K562 (cell line): ENCODE data around the gene RAMACL. TPM values are rescaled to one million over a fixed set of nuclear protein-coding genes. Genes with fewer than 3 reads are reported as not detected.

Experiments used
- ATAC-seq: fragments of 200-7000 bp; cut with Tn5 transposase; 3 replicates; pipeline ENCODE4 v1.9.1; 2020; ENCODE audit warnings: moderate library complexity
- BruUV-seq: library from RNA; stranded (reverse); fragments of 400-500 nt; replicated peaks from 2 replicates; lab custom pipeline; 2021; lab: Mats Ljungman, UMichigan
- CTCF ChIA-PET: fragments of 300-600 bp; formaldehyde crosslinking; extraction: SDS; loops from one replicate; lab custom pipeline; 2021; ENCODE audit warnings: low intra/inter-chr PET ratio; lab: Yijun Ruan, JAX
- POLR2A ChIA-PET: fragments of 300-600, 350-650 bp; sonication (Branson Sonifier 250); formaldehyde crosslinking; extraction: SDS; loops from one replicate; lab custom pipeline; 2021; ENCODE audit warnings: antibody characterized with exemption, inconsistent platforms; lab: Yijun Ruan, JAX
- DNase-seq, 4 experiments: peaks; one replicate each; pipeline versions ENCODE4 v3.0.0 to v3.0.0-alpha.2; 2011 to 2018; ENCODE audit warnings: low spot score in 3 of 4, mixed read lengths in 3 of 4; ENCODE audit errors: extremely low read depth in 1 of 4
- FAIRE-seq: peaks from 2 replicates; lab custom pipeline; 2011; peaks lifted over from hg19 to GRCh38; lab: Jason Lieb, UNC
- H2AFZ ChIP-seq: 2 replicates; pipeline ENCODE4 v1.6.0; 2011; ENCODE audit warnings: low read depth, low read length, control low read depth, inconsistent platforms
- H3K27ac ChIP-seq: fragments of 200-600 bp; 3 replicates; pipeline ENCODE4 v1.8.0; 2011; ENCODE audit warnings: low read depth, mild to moderate bottlenecking, control low read depth, inconsistent platforms, low read length, moderate library complexity, mixed read lengths; ENCODE audit errors: extremely low read depth
- H3K27me3 ChIP-seq, 2 experiments: fragments of 300-600 bp in 1 of 2; 2 replicates in 1 of 2; 3 replicates in 1 of 2; pipeline versions ENCODE4 v1.6.0 to v1.8.0; 2011; ENCODE audit warnings: inconsistent platforms in 2 of 2, low read length in 2 of 2, mild to moderate bottlenecking in 1 of 2, mixed read lengths in 1 of 2, moderate library complexity in 1 of 2; ENCODE audit not compliant: control insufficient read depth in 2 of 2, insufficient read depth in 2 of 2
- H3K36me3 ChIP-seq: fragments of 300-600 bp; 3 replicates; pipeline ENCODE4 v1.8.0; 2011; ENCODE audit warnings: mild to moderate bottlenecking, low read length, inconsistent platforms; ENCODE audit not compliant: control insufficient read depth, insufficient read depth
- H3K4me1 ChIP-seq, 2 experiments: fragments of 200-600 bp in 1 of 2; replicated peaks in 1 of 2; 2 replicates in 1 of 2; 3 replicates in 1 of 2; pipeline versions ENCODE4 v1.5.1 to v1.8.0; 2011; ENCODE audit warnings: inconsistent platforms in 2 of 2, low read length in 2 of 2, mild to moderate bottlenecking in 1 of 2, mixed read lengths in 1 of 2, moderate library complexity in 1 of 2; ENCODE audit not compliant: control insufficient read depth in 2 of 2, insufficient read depth in 2 of 2
- H3K4me2 ChIP-seq: 2 replicates; pipeline ENCODE4 v1.6.1; 2011; ENCODE audit warnings: low read length, control low read depth, inconsistent platforms, mixed read lengths; ENCODE audit not compliant: insufficient read depth
- H3K4me3 ChIP-seq: fragments of 200-600 bp; sonication (generic), shearing (Covaris generic); 2 replicates; pipeline ENCODE4 v1.5.1; 2016; ENCODE audit warnings: control low read depth, inconsistent platforms
- H3K79me2 ChIP-seq: fragments of 200-600 bp; 3 replicates; pipeline ENCODE4 v1.8.0; 2011; ENCODE audit warnings: low read length, inconsistent platforms; ENCODE audit not compliant: control insufficient read depth, insufficient read depth
- H3K9ac ChIP-seq, 2 experiments: 2 replicates each; pipeline versions ENCODE4 v1.6.0 to v1.6.1; 2011; ENCODE audit warnings: low read depth in 2 of 2, low read length in 2 of 2, control low read depth in 1 of 2, inconsistent platforms in 1 of 2, mild to moderate bottlenecking in 1 of 2, mixed read lengths in 1 of 2; ENCODE audit not compliant: insufficient read depth in 1 of 2
- H3K9me1 ChIP-seq: one replicate; pipeline ENCODE4 v1.6.0; 2011; ENCODE audit warnings: inconsistent platforms, mild to moderate bottlenecking, low read length, moderate library complexity; ENCODE audit not compliant: control insufficient read depth, insufficient read depth
- H3K9me3 ChIP-seq: replicated peaks from 2 replicates; pipeline ENCODE4 v1.5.1; 2011; ENCODE audit warnings: low read depth, low read length, inconsistent platforms; ENCODE audit not compliant: control insufficient read depth, insufficient read depth
- H4K20me1 ChIP-seq: replicated peaks from 2 replicates; pipeline ENCODE4 v1.6.1; 2011; ENCODE audit warnings: low read length, inconsistent platforms, mixed read lengths; ENCODE audit not compliant: control insufficient read depth, insufficient read depth
- BCOR ChIP-seq: fragments of 450-650 bp; IDR thresholded peaks from 2 replicates; pipeline ENCODE4 v1.6.1; 2016
- EZH2 ChIP-seq: IDR thresholded peaks from 2 replicates; pipeline ENCODE4 v1.6.1; 2012; ENCODE audit warnings: low read depth, mild to moderate bottlenecking, inconsistent platforms, low read length, borderline replicate concordance
- FOXP1 ChIP-seq: sonication (generic); formaldehyde crosslinking; IDR thresholded peaks from 2 replicates; pipeline ENCODE4 v1.8.0; 2022; ENCODE audit warnings: mild to moderate bottlenecking, missing genetic modification reagents
- MCM2 ChIP-seq: fragments of 450-650 bp; IDR thresholded peaks from 2 replicates; pipeline ENCODE4 v1.6.1; 2017; ENCODE audit warnings: low read depth, mild to moderate bottlenecking
- RBM34 ChIP-seq: fragments of 200-400 bp; formaldehyde crosslinking; IDR thresholded peaks from 2 replicates; pipeline ENCODE4 v1.6.1; 2018; ENCODE audit warnings: low read length, borderline replicate concordance; ENCODE audit not compliant: insufficient read depth
- U2AF2 ChIP-seq: fragments of 200-400 bp; formaldehyde crosslinking; optimal IDR thresholded peaks from 2 replicates; pipeline ENCODE3; 2017; ENCODE audit warnings: low read depth, mild to moderate bottlenecking, low read length
- ZNF695 ChIP-seq: fragments of 450-650 bp; formaldehyde crosslinking; IDR thresholded peaks from 2 replicates; pipeline ENCODE4 v1.4.0; 2020; ENCODE audit warnings: mild to moderate bottlenecking, moderate library complexity
- ZNF717 ChIP-seq: fragments of 250-450 bp; sonication (Bioruptor Pico); IDR thresholded peaks from 2 replicates; pipeline ENCODE4 v1.5.0; 2021
- WGBS: fragments of 100-300 bp; shearing (Covaris generic); methylation state at CpG from one replicate; pipeline ENCODE4 v1.1.6; 2016; ENCODE audit warnings: low coverage, mixed read lengths; ENCODE audit not compliant: insufficient coverage; ENCODE audit errors: missing lambda C conversion rate; 5-methylcytosine and 5-hydroxymethylcytosine counted together
- in situ Hi-C: fragments of 300-500 bp; cut with MboI; formaldehyde crosslinking; loops from 4 replicates; pipeline ENCODE4 v1.15.0; 2018; ENCODE audit warnings: inconsistent platforms, mixed read lengths
- intact Hi-C: fragments of 100-400 bp; cut with micrococcal nuclease; formaldehyde crosslinking; loops from 2 replicates; pipeline ENCODE4 v1.14.2; 2022
- polyA plus RNA-seq, 8 experiments: library from polyadenylated mRNA; depleted of rRNA in 4 of 8; stranded (reverse) in 5 of 8; unstranded in 3 of 8; fragments of >200 nt; fragmentation: Nextera tagmentation in 2 of 8; fragmentation: Illumina TruSeq in 1 of 8; extraction: Ambion mirVana in 2 of 8; extraction: Trizol in 1 of 8; gene quantifications; 2 replicates each; pipeline versions ENCODE4 v1.2.1 to v1.2.3, GENCODE V29; 2011 to 2014; ENCODE audit warnings: inconsistent platforms in 1 of 8, missing spikeins in 1 of 8
- total RNA-seq, 7 experiments: library from RNA; depleted of rRNA in 6 of 7; stranded (reverse); fragments of >200 nt in 6 of 7; fragmentation: Illumina TruSeq in 2 of 7; extraction: Trizol in 2 of 7; gene quantifications; 2 replicates each; pipeline versions ENCODE4 v1.2.1 to v1.2.3, GENCODE V29; 2011 to 2021; ENCODE audit warnings: low replicate concordance in 1 of 7
- TF ChIP-seq, protein P1 (sequence below): IDR thresholded peaks from 2 replicates; pipeline ENCODE4 v1.6.1; 2011; ENCODE audit warnings: borderline replicate concordance, low read depth, mild to moderate bottlenecking, moderate library complexity, low read length; ENCODE audit not compliant: insufficient read depth, poor library complexity, severe bottlenecking
- TF ChIP-seq, protein P2 (sequence below): fragments of 450-650 bp; IDR thresholded peaks from 2 replicates; pipeline ENCODE4 v1.6.1; 2016; ENCODE audit warnings: borderline replicate concordance
- TF ChIP-seq, protein P3 (sequence below), 2 experiments: IDR thresholded peaks in 1 of 2; conservative IDR thresholded peaks in 1 of 2; 2 replicates each; pipeline ENCODE4 v1.6.1; 2016; ENCODE audit warnings: low read depth in 2 of 2, mild to moderate bottlenecking in 1 of 2, missing compliant biosample characterization in 1 of 2, missing genetic modification characterization in 1 of 2, moderate library complexity in 1 of 2
- TF ChIP-seq, protein P4 (sequence below): fragments of 250-450 bp; sonication (Bioruptor Pico); IDR thresholded peaks from 2 replicates; pipeline ENCODE4 v1.4.0; 2020; ENCODE audit warnings: mild to moderate bottlenecking

RAMACL gene
- total and polyA plus RNA-seq, 9 of the 15 experiments (the other 6 are each of a cell fraction or from before 2014, with no cell fraction given), result 0.11 to 1.7 (median 0.41) TPM; not detected in 1

DNA sequence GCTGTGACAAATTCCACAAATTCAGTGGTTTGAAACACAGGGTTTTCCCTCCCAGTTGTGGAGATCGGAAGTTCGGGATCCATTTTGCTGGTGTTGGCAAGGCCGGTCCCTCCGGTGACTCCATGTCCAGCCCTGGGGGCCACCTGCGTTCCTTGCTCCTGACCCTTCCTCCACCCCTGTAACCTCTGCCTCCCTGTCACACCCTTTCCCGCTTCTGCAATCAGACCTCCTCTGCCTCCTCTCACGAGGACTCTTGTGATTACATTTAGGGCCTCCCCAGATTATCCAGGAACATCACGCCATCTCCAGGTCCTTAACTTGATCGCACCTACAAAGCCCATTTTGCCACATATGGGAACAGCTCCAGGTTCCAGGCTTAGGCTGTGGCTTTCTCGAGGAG lies 28.1 kb upstream of the RAMACL start (continued):
- TF ChIP-seq, protein P1, sequence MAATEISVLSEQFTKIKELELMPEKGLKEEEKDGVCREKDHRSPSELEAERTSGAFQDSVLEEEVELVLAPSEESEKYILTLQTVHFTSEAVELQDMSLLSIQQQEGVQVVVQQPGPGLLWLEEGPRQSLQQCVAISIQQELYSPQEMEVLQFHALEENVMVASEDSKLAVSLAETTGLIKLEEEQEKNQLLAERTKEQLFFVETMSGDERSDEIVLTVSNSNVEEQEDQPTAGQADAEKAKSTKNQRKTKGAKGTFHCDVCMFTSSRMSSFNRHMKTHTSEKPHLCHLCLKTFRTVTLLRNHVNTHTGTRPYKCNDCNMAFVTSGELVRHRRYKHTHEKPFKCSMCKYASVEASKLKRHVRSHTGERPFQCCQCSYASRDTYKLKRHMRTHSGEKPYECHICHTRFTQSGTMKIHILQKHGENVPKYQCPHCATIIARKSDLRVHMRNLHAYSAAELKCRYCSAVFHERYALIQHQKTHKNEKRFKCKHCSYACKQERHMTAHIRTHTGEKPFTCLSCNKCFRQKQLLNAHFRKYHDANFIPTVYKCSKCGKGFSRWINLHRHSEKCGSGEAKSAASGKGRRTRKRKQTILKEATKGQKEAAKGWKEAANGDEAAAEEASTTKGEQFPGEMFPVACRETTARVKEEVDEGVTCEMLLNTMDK, result no peak
- TF ChIP-seq RBM34 (no peak), ZNF717 (CRISPR knock-in tag) (no peak)
- TF ChIP-seq, protein P2, sequence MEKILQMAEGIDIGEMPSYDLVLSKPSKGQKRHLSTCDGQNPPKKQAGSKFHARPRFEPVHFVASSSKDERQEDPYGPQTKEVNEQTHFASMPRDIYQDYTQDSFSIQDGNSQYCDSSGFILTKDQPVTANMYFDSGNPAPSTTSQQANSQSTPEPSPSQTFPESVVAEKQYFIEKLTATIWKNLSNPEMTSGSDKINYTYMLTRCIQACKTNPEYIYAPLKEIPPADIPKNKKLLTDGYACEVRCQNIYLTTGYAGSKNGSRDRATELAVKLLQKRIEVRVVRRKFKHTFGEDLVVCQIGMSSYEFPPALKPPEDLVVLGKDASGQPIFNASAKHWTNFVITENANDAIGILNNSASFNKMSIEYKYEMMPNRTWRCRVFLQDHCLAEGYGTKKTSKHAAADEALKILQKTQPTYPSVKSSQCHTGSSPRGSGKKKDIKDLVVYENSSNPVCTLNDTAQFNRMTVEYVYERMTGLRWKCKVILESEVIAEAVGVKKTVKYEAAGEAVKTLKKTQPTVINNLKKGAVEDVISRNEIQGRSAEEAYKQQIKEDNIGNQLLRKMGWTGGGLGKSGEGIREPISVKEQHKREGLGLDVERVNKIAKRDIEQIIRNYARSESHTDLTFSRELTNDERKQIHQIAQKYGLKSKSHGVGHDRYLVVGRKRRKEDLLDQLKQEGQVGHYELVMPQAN, result no peak

DNA sequence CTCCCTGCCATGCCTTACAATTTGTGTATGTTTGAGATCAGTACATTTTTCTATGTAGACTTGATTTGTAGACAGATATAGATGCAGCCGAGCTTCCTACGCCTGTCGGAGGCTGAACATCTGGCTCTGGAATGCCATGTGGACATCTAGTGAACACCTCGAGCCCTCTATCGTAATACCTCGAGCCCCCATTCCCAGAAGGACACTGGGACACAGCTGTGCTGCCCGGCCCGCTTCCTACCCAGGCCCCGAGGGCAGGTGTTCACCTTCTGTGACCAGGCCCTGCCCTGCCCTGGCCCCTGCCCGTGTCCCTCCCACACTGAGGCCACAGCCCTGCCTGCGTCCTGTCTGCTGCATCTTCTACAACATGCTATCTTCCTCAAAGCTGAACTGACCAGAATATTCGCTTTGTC lies 27.7 kb upstream of the RAMACL start:
- WGBS, result under 1% methylated on average over 12 of the region's 12 CpGs
- TF ChIP-seq, protein P3, sequence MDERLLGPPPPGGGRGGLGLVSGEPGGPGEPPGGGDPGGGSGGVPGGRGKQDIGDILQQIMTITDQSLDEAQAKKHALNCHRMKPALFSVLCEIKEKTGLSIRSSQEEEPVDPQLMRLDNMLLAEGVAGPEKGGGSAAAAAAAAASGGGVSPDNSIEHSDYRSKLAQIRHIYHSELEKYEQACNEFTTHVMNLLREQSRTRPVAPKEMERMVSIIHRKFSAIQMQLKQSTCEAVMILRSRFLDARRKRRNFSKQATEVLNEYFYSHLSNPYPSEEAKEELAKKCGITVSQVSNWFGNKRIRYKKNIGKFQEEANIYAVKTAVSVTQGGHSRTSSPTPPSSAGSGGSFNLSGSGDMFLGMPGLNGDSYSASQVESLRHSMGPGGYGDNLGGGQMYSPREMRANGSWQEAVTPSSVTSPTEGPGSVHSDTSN (CRISPR knock-in tag; IDR thresholded peaks at IDR 0.05; ENCODE audit: low read depth), result no peak
- TF ChIP-seq, protein P3 (tag; conservative IDR thresholded peaks at IDR 0.05; ENCODE audit: low read depth), result no peak
- TF ChIP-seq ZNF695 (no peak), MCM2 (no peak), U2AF2 (no peak), EZH2 (no peak), FOXP1 (CRISPR knock-in tag) (no peak), BCOR (no peak)
- TF ChIP-seq, protein P4, sequence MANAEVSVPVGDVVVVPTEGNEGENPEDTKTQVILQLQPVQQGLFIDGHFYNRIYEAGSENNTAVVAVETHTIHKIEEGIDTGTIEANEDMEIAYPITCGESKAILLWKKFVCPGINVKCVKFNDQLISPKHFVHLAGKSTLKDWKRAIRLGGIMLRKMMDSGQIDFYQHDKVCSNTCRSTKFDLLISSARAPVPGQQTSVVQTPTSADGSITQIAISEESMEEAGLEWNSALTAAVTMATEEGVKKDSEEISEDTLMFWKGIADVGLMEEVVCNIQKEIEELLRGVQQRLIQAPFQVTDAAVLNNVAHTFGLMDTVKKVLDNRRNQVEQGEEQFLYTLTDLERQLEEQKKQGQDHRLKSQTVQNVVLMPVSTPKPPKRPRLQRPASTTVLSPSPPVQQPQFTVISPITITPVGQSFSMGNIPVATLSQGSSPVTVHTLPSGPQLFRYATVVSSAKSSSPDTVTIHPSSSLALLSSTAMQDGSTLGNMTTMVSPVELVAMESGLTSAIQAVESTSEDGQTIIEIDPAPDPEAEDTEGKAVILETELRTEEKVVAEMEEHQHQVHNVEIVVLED, result no peak

More for the DNA sequence above, 27.7 kb upstream of the RAMACL start:
- BruUV-seq, result no TSS peak
- H3K4me1 ChIP-seq, result no peaks in the 10 kb centered on the region
- peaks cover 6% of the 10 kb centered on the region; the same call in 1 of the 2 replicates for H4K20me1 ChIP-seq
- H2AFZ ChIP-seq, result no peak overlapping the region
- no peak overlapping the region for H3K4me3 ChIP-seq
- no peak overlapping the region for H3K9ac ChIP-seq
- intact Hi-C loops (no loop called here), in situ Hi-C loops (no loop called here)
- H3K27me3 ChIP-seq, result peaks cover 58 to 78% of the 10 kb centered on the region in 2 experiments
- no peaks in the 10 kb centered on the region for H3K9me3 ChIP-seq
- CTCF ChIA-PET, result no interaction called here
- no peak overlapping the region for H3K27ac ChIP-seq
- no peak for ATAC-seq
- H3K4me2 ChIP-seq, result no peak overlapping the region
- no peak for DNase-seq
- FAIRE-seq, result no peak
- H3K36me3 ChIP-seq, result no peaks in the 10 kb centered on the region
- no peaks in the 10 kb centered on the region for H3K9me1 ChIP-seq
- H3K79me2 ChIP-seq, result no peaks in the 10 kb centered on the region
- POLR2A ChIA-PET, result no interaction called here
